Measurements from ENCODE around the gene MBD5.

MBD5 gene

GRCh38 chr2:148515976-148516375 is 495.1 kb downstream of the MBD5 start:
- TF ChIP-seq, protein P1, sequence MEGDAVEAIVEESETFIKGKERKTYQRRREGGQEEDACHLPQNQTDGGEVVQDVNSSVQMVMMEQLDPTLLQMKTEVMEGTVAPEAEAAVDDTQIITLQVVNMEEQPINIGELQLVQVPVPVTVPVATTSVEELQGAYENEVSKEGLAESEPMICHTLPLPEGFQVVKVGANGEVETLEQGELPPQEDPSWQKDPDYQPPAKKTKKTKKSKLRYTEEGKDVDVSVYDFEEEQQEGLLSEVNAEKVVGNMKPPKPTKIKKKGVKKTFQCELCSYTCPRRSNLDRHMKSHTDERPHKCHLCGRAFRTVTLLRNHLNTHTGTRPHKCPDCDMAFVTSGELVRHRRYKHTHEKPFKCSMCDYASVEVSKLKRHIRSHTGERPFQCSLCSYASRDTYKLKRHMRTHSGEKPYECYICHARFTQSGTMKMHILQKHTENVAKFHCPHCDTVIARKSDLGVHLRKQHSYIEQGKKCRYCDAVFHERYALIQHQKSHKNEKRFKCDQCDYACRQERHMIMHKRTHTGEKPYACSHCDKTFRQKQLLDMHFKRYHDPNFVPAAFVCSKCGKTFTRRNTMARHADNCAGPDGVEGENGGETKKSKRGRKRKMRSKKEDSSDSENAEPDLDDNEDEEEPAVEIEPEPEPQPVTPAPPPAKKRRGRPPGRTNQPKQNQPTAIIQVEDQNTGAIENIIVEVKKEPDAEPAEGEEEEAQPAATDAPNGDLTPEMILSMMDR (IDR thresholded peaks at IDR 0.05; ENCODE audit: borderline replicate concordance, insufficient read depth, low read depth, low read length): no peak
- no peak overlapping the region for H3K4me3 ChIP-seq (ENCODE audit: low read depth, low read length)

- no peak overlapping the region for H3K4me3 ChIP-seq (ENCODE audit: low read depth, low read length)
- TF ChIP-seq, protein P1 (IDR thresholded peaks at IDR 0.05; ENCODE audit: borderline replicate concordance, insufficient read depth, low read depth, low read length): no peak
These were observed 496.4 kb downstream of the MBD5 start for GRCh38 chr2:148517296-148517695.

- TF ChIP-seq, protein P1 (IDR thresholded peaks at IDR 0.05; ENCODE audit: borderline replicate concordance, insufficient read depth, low read depth, low read length): no peak
- H3K4me3 ChIP-seq (ENCODE audit: low read depth, low read length): no peak overlapping the region
These were observed 496.9 kb downstream of the MBD5 start for GRCh38 chr2:148517822-148518221.

GRCh38 chr2:148519013-148519412 is 498.1 kb downstream of the MBD5 start:
- TF ChIP-seq, protein P1 (IDR thresholded peaks at IDR 0.05; ENCODE audit: borderline replicate concordance, insufficient read depth, low read depth, low read length): no peak
- no peak overlapping the region for H3K4me3 ChIP-seq (ENCODE audit: low read depth, low read length)

DNA sequence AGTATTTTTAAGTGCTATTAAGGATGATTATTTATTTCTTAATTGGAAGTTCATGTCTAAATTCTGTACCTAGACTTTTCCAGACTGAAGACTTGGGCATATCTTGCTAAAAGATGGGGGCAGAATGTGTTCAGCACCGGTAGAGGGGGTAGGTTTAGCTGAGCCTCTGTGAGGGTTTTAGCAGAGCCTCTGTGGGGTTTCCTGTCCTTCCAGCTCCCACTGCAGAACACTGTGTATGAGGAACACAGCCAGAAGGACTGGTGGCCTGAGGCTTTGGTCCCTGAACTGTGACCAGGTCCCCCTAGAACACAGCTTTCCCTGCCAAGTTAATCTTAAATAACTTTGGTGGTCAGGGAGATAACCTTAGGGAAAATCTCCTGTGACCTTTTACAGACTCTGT is 500.3 kb downstream of the MBD5 start:
- TF ChIP-seq, protein P1 (IDR thresholded peaks at IDR 0.05; ENCODE audit: borderline replicate concordance, insufficient read depth, low read depth, low read length): no peak
- no peak overlapping the region for H3K4me3 ChIP-seq (ENCODE audit: low read depth, low read length)

DNA sequence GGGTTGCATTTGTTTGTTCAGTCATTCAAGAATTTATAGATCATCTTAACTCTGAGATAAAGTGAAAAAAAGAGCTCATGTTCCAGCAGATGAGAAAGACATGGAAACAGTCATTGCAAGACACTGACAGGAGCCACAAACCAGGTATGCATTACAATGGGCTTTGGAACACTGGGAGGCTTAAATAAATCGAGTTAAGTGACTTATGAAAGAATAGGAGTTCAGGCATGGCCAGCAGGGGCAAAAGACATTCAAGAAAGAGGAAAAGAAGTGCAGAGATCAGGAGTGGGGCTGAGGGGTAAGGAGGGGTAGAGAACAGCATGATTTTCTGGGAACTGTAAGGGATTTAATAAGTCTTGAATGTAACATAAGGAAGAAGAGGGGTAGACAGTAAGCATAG is 502.4 kb downstream of the MBD5 start:
- TF ChIP-seq, protein P1 (IDR thresholded peaks at IDR 0.05; ENCODE audit: borderline replicate concordance, insufficient read depth, low read depth, low read length): no peak
- no peak overlapping the region for H3K4me3 ChIP-seq (ENCODE audit: low read depth, low read length)

GRCh38 chr2:148524519-148524919 is 503.6 kb downstream of the MBD5 start:
- no peak overlapping the region for H3K4me3 ChIP-seq (ENCODE audit: low read depth, low read length)
- TF ChIP-seq, protein P1 (IDR thresholded peaks at IDR 0.05; ENCODE audit: borderline replicate concordance, insufficient read depth, low read depth, low read length): no peak

All from GM12875 (cell line).